8988T (cell line): ENCODE results near the gene SLC5A1.
A peak's percentile ranks its signal among the peaks of the same experiment; 100 is the strongest.

Experiments used
- DNase-seq: peaks from one replicate; pipeline ENCODE4 v3.0.0; 2011

Gene SLC5A1

GRCh38 chr22:32042924-32043323, at the start of gene SLC5A1:
SLC5A1 (plus strand) TSS chr22:32043261; CDS start chr22:32043282, 21 bp downstream.
- DNase-seq: no peak

- DNase-seq: no peak
Observed at GRCh38 chr22:31995046-31995445, 48.0 kb upstream of the SLC5A1 start.

GRCh38 chr22:31995807-31996206, 47.3 kb upstream of the SLC5A1 start:
- no peak for DNase-seq

- no peak for DNase-seq
Observed at GRCh38 chr22:31998784-31999385, 44.2 kb upstream of the SLC5A1 start.

GRCh38 chr22:32000181-32000580, 42.9 kb upstream of the SLC5A1 start:
- DNase-seq: no peak

GRCh38 chr22:32005453-32005852, 37.6 kb upstream of the SLC5A1 start:
- DNase-seq: no peak

- DNase-seq: no peak
Observed at GRCh38 chr22:32013200-32013599, 29.9 kb upstream of the SLC5A1 start.

- no peak for DNase-seq
Observed at GRCh38 chr22:32016081-32016480, 27.0 kb upstream of the SLC5A1 start.

- no peak for DNase-seq
Observed at GRCh38 chr22:32018056-32018455, 25.0 kb upstream of the SLC5A1 start.

GRCh38 chr22:32020117-32020516, 22.9 kb upstream of the SLC5A1 start:
- no peak for DNase-seq

GRCh38 chr22:32021716-32022115, 21.3 kb upstream of the SLC5A1 start:
- no peak for DNase-seq

GRCh38 chr22:32023251-32023827, 19.7 kb upstream of the SLC5A1 start:
- DNase-seq: no peak

- no peak for DNase-seq
Observed at GRCh38 chr22:32024796-32025195, 18.3 kb upstream of the SLC5A1 start.

GRCh38 chr22:32030518-32031247, 12.4 kb upstream of the SLC5A1 start:
- DNase-seq: no peak

- DNase-seq: no peak
Observed at GRCh38 chr22:32031466-32031865, 11.6 kb upstream of the SLC5A1 start.

- DNase-seq: no peak
Observed at GRCh38 chr22:32034275-32034674, 8.8 kb upstream of the SLC5A1 start.

- no peak for DNase-seq
Observed at GRCh38 chr22:32037236-32037635, 5.8 kb upstream of the SLC5A1 start.

GRCh38 chr22:32040324-32040904, 2.6 kb upstream of the SLC5A1 start:
- no peak for DNase-seq

- no peak for DNase-seq
Observed at GRCh38 chr22:32043391-32043790, 330 bp downstream of the SLC5A1 start.

- no peak for DNase-seq
Observed at GRCh38 chr22:32044477-32044876, 1.4 kb downstream of the SLC5A1 start.

GRCh38 chr22:32044913-32045312, 1.9 kb downstream of the SLC5A1 start:
- no peak for DNase-seq

GRCh38 chr22:32048069-32048468, 5.0 kb downstream of the SLC5A1 start:
- DNase-seq: no peak

- peak; percentile 47 for DNase-seq
Observed at GRCh38 chr22:32050678-32051515, 7.8 kb downstream of the SLC5A1 start.
